Spleen (tissue), 11 donors: Measurements from ENCODE around the gene COL16A1. TPM values are rescaled to one million over a fixed set of nuclear protein-coding genes. Genes with fewer than 3 reads are reported as not detected.
A peak's percentile ranks its signal among the peaks of the same experiment; 100 is the strongest.

Experiments used
- DNase-seq: peaks from one replicate; pipeline ENCODE4 v3.0.0-alpha.2; 2020
- H3K27ac ChIP-seq, 8 donors: fragments of 200-600 bp; sonication (generic) in 7 of 8; 1 replicate in 4 of 8; 2 replicates in 4 of 8; pipeline versions ENCODE4 v1.5.0 to v1.8.0; 2016 to 2021; ENCODE audit warnings: inconsistent platforms in 4 of 8, mild to moderate bottlenecking in 4 of 8, moderate library complexity in 1 of 8
- H3K27me3 ChIP-seq, 7 donors: fragments of 200-600 bp; sonication (generic) in 6 of 7; replicated peaks in 1 of 7; 1 replicate in 4 of 7; 2 replicates in 3 of 7; pipeline versions ENCODE4 v1.5.0 to v1.8.0; 2016 to 2021; ENCODE audit warnings: inconsistent platforms in 3 of 7, mild to moderate bottlenecking in 1 of 7
- H3K36me3 ChIP-seq, 6 donors: fragments of 200-600 bp; sonication (generic) in 5 of 6; 1 replicate in 4 of 6; 2 replicates in 2 of 6; pipeline versions ENCODE4 v1.5.0 to v1.8.0; 2016 to 2021; ENCODE audit warnings: inconsistent platforms in 2 of 6
- H3K4me1 ChIP-seq, 6 donors: fragments of 200-600 bp; sonication (generic) in 5 of 6; 1 replicate in 3 of 6; 2 replicates in 3 of 6; pipeline versions ENCODE4 v1.5.0 to v1.8.0; 2016 to 2021; ENCODE audit warnings: inconsistent platforms in 3 of 6
- H3K4me3 ChIP-seq, 8 donors: fragments of 200-600 bp; sonication (generic) in 7 of 8; 1 replicate in 4 of 8; 2 replicates in 4 of 8; pipeline versions ENCODE4 v1.5.0 to v1.8.0; 2016 to 2021; ENCODE audit warnings: inconsistent platforms in 4 of 8, mild to moderate bottlenecking in 4 of 8, moderate library complexity in 2 of 8
- H3K9me3 ChIP-seq, 8 donors: fragments of 200-600 bp; sonication (generic) in 7 of 8; 1 replicate in 4 of 8; 2 replicates in 4 of 8; pipeline versions ENCODE4 v1.5.0 to v1.8.0; 2016 to 2021; ENCODE audit warnings: inconsistent platforms in 4 of 8
- CTCF ChIP-seq, 11 experiments: fragments of 200-600 bp in 7 of 11; fragments of 450-650 bp in 4 of 11; sonication (generic) in 4 of 11; IDR thresholded peaks in 8 of 11; conservative IDR thresholded peaks in 3 of 11; 1 replicate in 7 of 11; 2 replicates in 4 of 11; pipeline versions ENCODE4 v1.4.0 to v1.8.0; 2016 to 2021; ENCODE audit warnings: antibody characterized with exemption in 11 of 11, inconsistent platforms in 4 of 11, mild to moderate bottlenecking in 1 of 11
- POLR2A ChIP-seq, 3 donors: fragments of 450-650 bp; IDR thresholded peaks; one replicate each; pipeline ENCODE4 v1.5.1; 2017; ENCODE audit warnings: antibody characterized with exemption in 3 of 3, mild to moderate bottlenecking in 1 of 3
- POLR2AphosphoS5 ChIP-seq, 3 donors: sonication (generic); formaldehyde crosslinking; IDR thresholded peaks; one replicate each; pipeline ENCODE4 v1.5.1; 2017; ENCODE audit warnings: antibody characterized with exemption in 3 of 3
- WGBS, 5 donors: extraction: QIAGEN DNeasy Blood & Tissue Kit in 3 of 5; methylation state at CpG; one replicate each; pipeline versions ENCODE4 v1.1.5 to v1.1.7; 2013 to 2018; 5-methylcytosine and 5-hydroxymethylcytosine counted together
- intact Hi-C: fragments of 100-400 bp; cut with DNase I; formaldehyde crosslinking; loops from one replicate; pipeline ENCODE4 v1.15.0; 2023; ENCODE audit warnings: low total_unique reads
- polyA plus RNA-seq, 3 donors: library from polyadenylated mRNA; stranded (reverse); fragments of 200-250 nt; gene quantifications; one replicate each; pipeline ENCODE4 v1.2.1, GENCODE V29; 2013
- total RNA-seq, 7 donors: library from RNA; depleted of rRNA in 3 of 7; stranded (reverse); fragments of >200 nt in 3 of 7; fragmentation: NEBNext Ultra II Directional in 4 of 7; extraction: Animal tissue kit (Norgen Biotek cat#: 25700) in 4 of 7; gene quantifications; one replicate each; pipeline versions ENCODE4 v1.1.0 to v1.2.1, GENCODE V29; 2016 to 2021
- donor health status: healthy with polysubstance abuse.
- donor health status: DM: no; HTN: no; CAD: no; lungs with moderate emphysema.
- donor health status: DM: no; HTN: no; CAD: no.
- donor health status: Bipolar disorder and iron deficiency.
- donor health status: healthy.
- donor health status: DM: no; HTN: no; CAD: no.
- donor health status: DM: yes; HTN: yes; CAD: no.

Gene COL16A1
- total and polyA plus RNA-seq, 10 donors, result 4.7 to 25.6 (median 12.5) TPM

- intact Hi-C loops, result no loop called here
- Histone ChIP-seq H3K27ac (no peak overlapping the region), H3K4me3 (no peak overlapping the region), H3K9me3 (no peaks in the 10 kb centered on the region), H3K36me3 (no peaks in the 10 kb centered on the region), H3K4me1 (peaks cover 0 to 10% (median 4%) of the 10 kb centered on the region in 6 donors), H3K27me3 (no peaks in the 10 kb centered on the region)
- WGBS, 5 donors, result 88 to 93% (median 88%) methylated on average over 10 of the region's 10 CpGs
- DNase-seq, result no peak
- no peak for TF ChIP-seq CTCF (IDR thresholded peaks at IDR 0.05 in 8 of 11, conservative IDR thresholded peaks at IDR 0.05 in 3 of 11)
- TF ChIP-seq POLR2A (IDR thresholded peaks at IDR 0.05), result no peak
- no peak for TF ChIP-seq POLR2AphosphoS5 (IDR thresholded peaks at IDR 0.05)
Observed at GRCh38 chr1:31735571-31735970, 31.8 kb upstream of the COL16A1 start.

DNA sequence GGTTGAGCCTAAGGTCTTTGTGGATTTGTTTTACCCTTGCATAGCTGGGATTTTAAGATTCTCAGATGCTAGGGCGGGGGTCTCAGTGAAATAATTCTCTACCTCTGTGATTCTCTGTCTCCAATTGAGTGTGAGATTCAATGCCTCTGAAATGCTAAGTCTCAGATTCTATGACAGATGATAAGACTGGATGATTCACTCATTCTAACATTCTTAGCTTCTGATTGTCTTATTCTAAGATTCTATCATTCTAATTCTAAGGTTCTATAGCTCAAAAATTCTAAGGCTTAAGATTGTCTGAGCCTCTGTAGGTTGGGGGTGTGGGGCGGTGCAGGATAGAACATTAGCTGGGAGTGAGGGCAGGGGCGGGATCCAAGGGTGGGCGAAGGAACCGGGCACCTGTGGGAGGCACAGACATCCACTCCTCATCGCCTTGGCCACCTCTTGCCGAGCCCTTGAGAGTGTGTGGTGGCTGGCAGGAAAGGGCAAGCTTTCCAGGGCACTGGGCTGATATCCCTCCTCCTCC is 30.8 kb upstream of the COL16A1 start:
- Histone ChIP-seq H3K4me3 (no peak overlapping the region), H3K4me1 (peaks cover 0 to 10% (median 4%) of the 10 kb centered on the region in 6 donors), H3K27me3 (no peaks in the 10 kb centered on the region), H3K9me3 (no peaks in the 10 kb centered on the region), H3K27ac (no peak overlapping the region), H3K36me3 (no peaks in the 10 kb centered on the region)
- WGBS, 5 donors, result 79 to 95% (median 87%) methylated on average over 7 of the region's 7 CpGs
- DNase-seq, result no peak
- TF ChIP-seq POLR2AphosphoS5 (IDR thresholded peaks at IDR 0.05) (no peak), CTCF (IDR thresholded peaks at IDR 0.05 in 8 of 11, conservative IDR thresholded peaks at IDR 0.05 in 3 of 11) (no peak), POLR2A (IDR thresholded peaks at IDR 0.05) (no peak)
- intact Hi-C loops, result no loop called here

GRCh38 chr1:31733389-31734219 is 29.8 kb upstream of the COL16A1 start:
- DNase-seq, result no peak
- H3K27ac ChIP-seq, result no peak overlapping the region
- TF ChIP-seq POLR2AphosphoS5 (IDR thresholded peaks at IDR 0.05), result peak in 2 of 3 donors; percentile 22 to 31
- TF ChIP-seq POLR2A (IDR thresholded peaks at IDR 0.05), result no peak
- WGBS, 5 donors, result 81 to 87% (median 81%) methylated on average over 19 of the region's 19 CpGs
- no peaks in the 10 kb centered on the region for H3K27me3 ChIP-seq
- no peaks in the 10 kb centered on the region for H3K9me3 ChIP-seq
- peaks cover 0 to 10% (median 0%) of the 10 kb centered on the region in 6 donors for H3K4me1 ChIP-seq
- no peaks in the 10 kb centered on the region for H3K36me3 ChIP-seq
- intact Hi-C loops, result no loop called here
- H3K4me3 ChIP-seq, result no peak overlapping the region

- 86 to 96% (median 89%) methylated on average over 17 to 18 of the region's 18 CpGs for WGBS, 5 donors
- no peaks in the 10 kb centered on the region for H3K36me3 ChIP-seq
- no peak overlapping the region for H3K4me3 ChIP-seq
- H3K4me1 ChIP-seq, result peaks cover 0 to 10% (median 0%) of the 10 kb centered on the region in 6 donors
- intact Hi-C loops, result no loop called here
- no peak overlapping the region for H3K27ac ChIP-seq
- no peak for DNase-seq
- no peaks in the 10 kb centered on the region for H3K9me3 ChIP-seq
- TF ChIP-seq POLR2A (IDR thresholded peaks at IDR 0.05), result no peak
- TF ChIP-seq CTCF (IDR thresholded peaks at IDR 0.05 in 8 of 11, conservative IDR thresholded peaks at IDR 0.05 in 3 of 11), result no peak
- no peak for TF ChIP-seq POLR2AphosphoS5 (IDR thresholded peaks at IDR 0.05)
- H3K27me3 ChIP-seq, result no peaks in the 10 kb centered on the region
Observed at GRCh38 chr1:31732751-31733289, 29.0 kb upstream of the COL16A1 start.
